ENCODE measurements around the gene NAT8.
"Not testable (repeated sequence)": the region's sequence is repeated elsewhere in the genome, so short reads cannot be mapped to it uniquely, and the experiment has no call there.

GRCh38 chr2:73647690-73648089 lies 5.5 kb upstream of the NAT8 start:
- not testable (repeated sequence) for TF ChIP-seq YEATS4 (CRISPR knock-in tag; IDR thresholded peaks at IDR 0.05; ENCODE audit: borderline replicate concordance); TBP (CRISPR knock-in tag; IDR thresholded peaks at IDR 0.05); ZFP36 (IDR thresholded peaks at IDR 0.05; ENCODE audit: borderline replicate concordance, low read depth, low read length, partially characterized antibody); SRSF4 (IDR thresholded peaks at IDR 0.05; ENCODE audit: low read depth, low read length, poor library complexity, severe bottlenecking); EP300 (IDR thresholded peaks at IDR 0.05; ENCODE audit: low read depth in 2 of 2, low read length in 2 of 2); EP300 (CRISPR knock-in tag; IDR thresholded peaks at IDR 0.05; ENCODE audit: borderline replicate concordance); POLR2AphosphoS5 (IDR thresholded peaks at IDR 0.05; ENCODE audit: low read depth, low read length); JUN (CRISPR knock-in tag; IDR thresholded peaks at IDR 0.05); SETDB1 (CRISPR knock-in tag; IDR thresholded peaks at IDR 0.05; ENCODE audit: borderline replicate concordance); MAZ (IDR thresholded peaks at IDR 0.05; ENCODE audit: borderline replicate concordance, low read depth, low read length); MAZ (CRISPR knock-in tag; IDR thresholded peaks at IDR 0.05; ENCODE audit: low read depth); USF2 (IDR thresholded peaks at IDR 0.05; ENCODE audit: low read depth, low read length); USF2 (CRISPR knock-in tag; IDR thresholded peaks at IDR 0.05; ENCODE audit: borderline replicate concordance)
- TF ChIP-seq RAD21 (CRISPR knock-in tag; IDR thresholded peaks at IDR 0.05): peak; percentile 30; the same call in 1 of the 2 replicates
- TF ChIP-seq, protein P1, sequence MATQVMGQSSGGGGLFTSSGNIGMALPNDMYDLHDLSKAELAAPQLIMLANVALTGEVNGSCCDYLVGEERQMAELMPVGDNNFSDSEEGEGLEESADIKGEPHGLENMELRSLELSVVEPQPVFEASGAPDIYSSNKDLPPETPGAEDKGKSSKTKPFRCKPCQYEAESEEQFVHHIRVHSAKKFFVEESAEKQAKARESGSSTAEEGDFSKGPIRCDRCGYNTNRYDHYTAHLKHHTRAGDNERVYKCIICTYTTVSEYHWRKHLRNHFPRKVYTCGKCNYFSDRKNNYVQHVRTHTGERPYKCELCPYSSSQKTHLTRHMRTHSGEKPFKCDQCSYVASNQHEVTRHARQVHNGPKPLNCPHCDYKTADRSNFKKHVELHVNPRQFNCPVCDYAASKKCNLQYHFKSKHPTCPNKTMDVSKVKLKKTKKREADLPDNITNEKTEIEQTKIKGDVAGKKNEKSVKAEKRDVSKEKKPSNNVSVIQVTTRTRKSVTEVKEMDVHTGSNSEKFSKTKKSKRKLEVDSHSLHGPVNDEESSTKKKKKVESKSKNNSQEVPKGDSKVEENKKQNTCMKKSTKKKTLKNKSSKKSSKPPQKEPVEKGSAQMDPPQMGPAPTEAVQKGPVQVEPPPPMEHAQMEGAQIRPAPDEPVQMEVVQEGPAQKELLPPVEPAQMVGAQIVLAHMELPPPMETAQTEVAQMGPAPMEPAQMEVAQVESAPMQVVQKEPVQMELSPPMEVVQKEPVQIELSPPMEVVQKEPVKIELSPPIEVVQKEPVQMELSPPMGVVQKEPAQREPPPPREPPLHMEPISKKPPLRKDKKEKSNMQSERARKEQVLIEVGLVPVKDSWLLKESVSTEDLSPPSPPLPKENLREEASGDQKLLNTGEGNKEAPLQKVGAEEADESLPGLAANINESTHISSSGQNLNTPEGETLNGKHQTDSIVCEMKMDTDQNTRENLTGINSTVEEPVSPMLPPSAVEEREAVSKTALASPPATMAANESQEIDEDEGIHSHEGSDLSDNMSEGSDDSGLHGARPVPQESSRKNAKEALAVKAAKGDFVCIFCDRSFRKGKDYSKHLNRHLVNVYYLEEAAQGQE (IDR thresholded peaks at IDR 0.05; ENCODE audit: borderline replicate concordance in 1 of 2, low read depth in 1 of 2, low read length in 2 of 2): not testable (repeated sequence)
- TF ChIP-seq, protein P2, sequence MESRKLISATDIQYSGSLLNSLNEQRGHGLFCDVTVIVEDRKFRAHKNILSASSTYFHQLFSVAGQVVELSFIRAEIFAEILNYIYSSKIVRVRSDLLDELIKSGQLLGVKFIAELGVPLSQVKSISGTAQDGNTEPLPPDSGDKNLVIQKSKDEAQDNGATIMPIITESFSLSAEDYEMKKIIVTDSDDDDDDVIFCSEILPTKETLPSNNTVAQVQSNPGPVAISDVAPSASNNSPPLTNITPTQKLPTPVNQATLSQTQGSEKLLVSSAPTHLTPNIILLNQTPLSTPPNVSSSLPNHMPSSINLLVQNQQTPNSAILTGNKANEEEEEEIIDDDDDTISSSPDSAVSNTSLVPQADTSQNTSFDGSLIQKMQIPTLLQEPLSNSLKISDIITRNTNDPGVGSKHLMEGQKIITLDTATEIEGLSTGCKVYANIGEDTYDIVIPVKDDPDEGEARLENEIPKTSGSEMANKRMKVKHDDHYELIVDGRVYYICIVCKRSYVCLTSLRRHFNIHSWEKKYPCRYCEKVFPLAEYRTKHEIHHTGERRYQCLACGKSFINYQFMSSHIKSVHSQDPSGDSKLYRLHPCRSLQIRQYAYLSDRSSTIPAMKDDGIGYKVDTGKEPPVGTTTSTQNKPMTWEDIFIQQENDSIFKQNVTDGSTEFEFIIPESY (CRISPR knock-in tag; IDR thresholded peaks at IDR 0.05): not testable (repeated sequence)
